ENCODE data around the gene PIGZ.

- no peak for TF ChIP-seq POLR2A (IDR thresholded peaks at IDR 0.05)
- TF ChIP-seq CTCF (IDR thresholded peaks at IDR 0.05) = no peak
Measured at GRCh38 chr3:196936288-196936687, 32.3 kb downstream of the PIGZ start.
